Peyer's patch (tissue), 4 donors: Measurements from ENCODE around the gene OR5A1.

Experiments
- CTCF ChIP-seq, 6 experiments: fragments of 450-650 bp in 4 of 6; fragments of 200-600 bp in 2 of 6; sonication (generic) in 1 of 6; IDR thresholded peaks; one replicate each; pipeline ENCODE4 v1.5.1; 2017 to 2019; ENCODE audit warnings: antibody characterized with exemption in 6 of 6, mild to moderate bottlenecking in 3 of 6, moderate library complexity in 1 of 6
- POLR2A ChIP-seq, 2 donors: fragments of 450-650 bp; IDR thresholded peaks; one replicate each; pipeline ENCODE4 v1.5.1; 2017; ENCODE audit warnings: antibody characterized with exemption in 2 of 2, mild to moderate bottlenecking in 2 of 2, moderate library complexity in 2 of 2

GRCh38 chr11:59427068-59427382 lies 9.2 kb upstream of the OR5A1 start:
- no peak for TF ChIP-seq POLR2A (IDR thresholded peaks at IDR 0.05)
- TF ChIP-seq CTCF (IDR thresholded peaks at IDR 0.05) = no peak
